Endothelial cell of umbilical vein (primary cell): Measurements from ENCODE around the gene ADI1.

Source experiments
- CTCF ChIP-seq, 2 donors: IDR thresholded peaks; 1 replicate in 1 of 2; 2 replicates in 1 of 2; pipeline ENCODE4 v1.5.1; 2011; ENCODE audit warnings: low read length in 2 of 2, mild to moderate bottlenecking in 2 of 2, moderate library complexity in 2 of 2, control low read depth in 1 of 2, inconsistent platforms in 1 of 2, low read depth in 1 of 2; ENCODE audit not compliant: insufficient read depth in 1 of 2; ENCODE audit errors: extremely low read depth in 1 of 2
- EZH2 ChIP-seq: IDR thresholded peaks from 2 replicates; pipeline ENCODE4 v1.6.1; 2012; ENCODE audit warnings: borderline replicate concordance, low read depth, mild to moderate bottlenecking, moderate library complexity, low read length, inconsistent platforms; ENCODE audit not compliant: severe bottlenecking
- FOS ChIP-seq: IDR thresholded peaks from 2 replicates; pipeline ENCODE4 v1.6.1; 2011; ENCODE audit warnings: mild to moderate bottlenecking, low read length, moderate library complexity, borderline replicate concordance; ENCODE audit not compliant: insufficient read depth
- JUN ChIP-seq: IDR thresholded peaks from 2 replicates; pipeline ENCODE4 v1.6.1; 2011; ENCODE audit warnings: borderline replicate concordance, low read depth; ENCODE audit not compliant: insufficient read length, insufficient read depth
- MAX ChIP-seq: IDR thresholded peaks from 2 replicates; pipeline ENCODE4 v1.6.1; 2011; ENCODE audit not compliant: insufficient read depth, insufficient read length
- MYC ChIP-seq: IDR thresholded peaks from one replicate; pipeline ENCODE4 v1.6.1; 2011; ENCODE audit warnings: mild to moderate bottlenecking, low read depth, low read length
- POLR2A ChIP-seq: IDR thresholded peaks from 2 replicates; pipeline ENCODE4 v1.6.1; 2012; ENCODE audit warnings: low read depth, mild to moderate bottlenecking, control low read depth, low read length
- POLR2AphosphoS5 ChIP-seq: IDR thresholded peaks from 2 replicates; pipeline ENCODE4 v1.6.1; 2012; ENCODE audit warnings: low read depth, mild to moderate bottlenecking, control low read depth, low read length, moderate library complexity; ENCODE audit not compliant: insufficient read depth

GRCh38 chr2:3520591-3520990 lies 1.3 kb upstream of the ADI1 start:
- no peak for TF ChIP-seq MAX
- TF ChIP-seq CTCF (IDR thresholded peaks at IDR 0.05; ENCODE audit: extremely low read depth in 1 of 2, insufficient read depth in 1 of 2, low read depth in 1 of 2, low read length in 2 of 2), result no peak
- TF ChIP-seq MYC, result no peak
- TF ChIP-seq EZH2, result no peak
- no peak for TF ChIP-seq POLR2A
- TF ChIP-seq POLR2AphosphoS5, result no peak
- TF ChIP-seq FOS, result no peak
- no peak for TF ChIP-seq JUN
